SK-N-SH (cell line): ENCODE data around the gene RAB5B. TPM values are rescaled to one million over a fixed set of nuclear protein-coding genes. Genes with fewer than 3 reads are reported as not detected.

Experiments
- CTCF ChIA-PET: fragments of 300-600, 350-600 bp; formaldehyde crosslinking; extraction: SDS; loops from one replicate; lab custom pipeline; 2021; lab: Yijun Ruan, JAX
- POLR2A ChIA-PET: fragments of 350-600 bp; sonication (Branson Sonifier 250); formaldehyde crosslinking; extraction: SDS; loops from one replicate; lab custom pipeline; 2020; ENCODE audit warnings: antibody characterized with exemption, inconsistent platforms; lab: Yijun Ruan, JAX
- DNase-seq: peaks from one replicate; pipeline ENCODE4 v3.0.0; 2012
- H2AFZ ChIP-seq: fragments of 200-600 bp; sonication (generic); 2 replicates; pipeline ENCODE4 v1.8.1; 2016; ENCODE audit warnings: antibody characterized with exemption, mild to moderate bottlenecking, low read depth
- H3F3A ChIP-seq: fragments of 200-600 bp; sonication (generic); replicated peaks from 2 replicates; pipeline ENCODE3; 2016; ENCODE audit warnings: antibody characterized with exemption, mild to moderate bottlenecking; ENCODE audit not compliant: insufficient read depth
- H3K27ac ChIP-seq, 2 experiments: fragments of 200-500 bp in 1 of 2; fragments of 200-600 bp in 1 of 2; sonication (Bioruptor generic) in 1 of 2; sonication (generic), shearing (Covaris generic) in 1 of 2; 2 replicates each; pipeline versions ENCODE4 v1.5.1 to v1.6.1; 2014 to 2016; ENCODE audit warnings: low read depth in 2 of 2, inconsistent platforms in 1 of 2, low read length in 1 of 2, mild to moderate bottlenecking in 1 of 2, mixed read lengths in 1 of 2
- H3K27me3 ChIP-seq: fragments of 200-600 bp; sonication (generic), shearing (Covaris generic); 2 replicates; pipeline ENCODE4 v1.6.1; 2016; ENCODE audit warnings: mixed run types; ENCODE audit not compliant: insufficient read depth
- H3K36me3 ChIP-seq, 2 experiments: fragments of 200-500 bp in 1 of 2; fragments of 200-600 bp in 1 of 2; sonication (Bioruptor generic) in 1 of 2; sonication (generic) in 1 of 2; replicated peaks in 1 of 2; 2 replicates each; pipeline versions ENCODE3 to v1.5.1; 2014 to 2016; ENCODE audit warnings: low read length in 1 of 2, mild to moderate bottlenecking in 1 of 2; ENCODE audit not compliant: insufficient read depth in 2 of 2, control insufficient read depth in 1 of 2
- H3K4me1 ChIP-seq, 2 experiments: fragments of 200-500 bp in 1 of 2; fragments of 200-600 bp in 1 of 2; sonication (Bioruptor generic) in 1 of 2; sonication (generic), shearing (Covaris generic) in 1 of 2; 2 replicates each; pipeline versions ENCODE4 v1.5.1 to v1.6.1; 2014 to 2016; ENCODE audit warnings: low read depth in 1 of 2, low read length in 1 of 2, mixed run types in 1 of 2; ENCODE audit not compliant: insufficient read depth in 2 of 2, control insufficient read depth in 1 of 2
- H3K4me2 ChIP-seq: fragments of 200-600 bp; sonication (generic), shearing (Covaris generic); 2 replicates; pipeline ENCODE4 v1.6.1; 2017; ENCODE audit warnings: mixed run types
- H3K4me3 ChIP-seq, 2 experiments: fragments of 200-500 bp in 1 of 2; fragments of 200-600 bp in 1 of 2; sonication (Bioruptor generic) in 1 of 2; sonication (generic), shearing (Covaris generic) in 1 of 2; 2 replicates each; pipeline versions ENCODE4 v1.5.1 to v1.8.1; 2014 to 2016; ENCODE audit warnings: low read depth in 2 of 2, inconsistent platforms in 1 of 2, low read length in 1 of 2, mild to moderate bottlenecking in 1 of 2, mixed read lengths in 1 of 2, moderate library complexity in 1 of 2
- H3K79me2 ChIP-seq: fragments of 200-600 bp; sonication (generic); 2 replicates; pipeline ENCODE4 v1.8.1; 2017; ENCODE audit warnings: mild to moderate bottlenecking; ENCODE audit not compliant: insufficient read depth
- H3K9ac ChIP-seq: fragments of 200-600 bp; sonication (generic); 2 replicates; pipeline ENCODE4 v1.6.1; 2017; ENCODE audit warnings: mixed run types
- H3K9me2 ChIP-seq: fragments of 200-600 bp; sonication (generic); 2 replicates; pipeline ENCODE4 v1.6.1; 2017; ENCODE audit warnings: mixed run types
- H3K9me3 ChIP-seq: fragments of 200-600 bp; sonication (generic); 2 replicates; pipeline ENCODE4 v1.6.1; 2017; ENCODE audit warnings: mixed run types, mild to moderate bottlenecking, moderate library complexity
- H4K20me1 ChIP-seq: fragments of 200-600 bp; sonication (generic); 2 replicates; pipeline ENCODE4 v1.6.1; 2017; ENCODE audit warnings: mild to moderate bottlenecking, mixed run types; ENCODE audit not compliant: insufficient read depth
- CHD2 ChIP-seq: fragments of 150-350 bp; IDR thresholded peaks from 2 replicates; pipeline ENCODE4 v1.6.1; 2018; ENCODE audit warnings: low read length; ENCODE audit not compliant: partially characterized antibody
- EP300 ChIP-seq, 2 experiments: IDR thresholded peaks; 2 replicates each; pipeline versions ENCODE4 v1.4.0 to v1.6.1; 2012; ENCODE audit warnings: borderline replicate concordance in 1 of 2, low read depth in 1 of 2, low read length in 1 of 2
- FOSL2 ChIP-seq: IDR thresholded peaks from 2 replicates; pipeline ENCODE4 v1.4.0; 2012; ENCODE audit warnings: low read depth, mild to moderate bottlenecking, moderate library complexity, borderline replicate concordance
- FOXJ3 ChIP-seq: sonication (generic); formaldehyde crosslinking; IDR thresholded peaks from 2 replicates; pipeline ENCODE4 v1.5.1; 2020; ENCODE audit warnings: mild to moderate bottlenecking, missing genetic modification reagents
- GABPA ChIP-seq: IDR thresholded peaks from 2 replicates; pipeline ENCODE4 v1.4.0; 2012; ENCODE audit warnings: low read depth, mild to moderate bottlenecking
- JUND ChIP-seq: IDR thresholded peaks from 2 replicates; pipeline ENCODE4 v1.4.0; 2012
- MXI1 ChIP-seq: IDR thresholded peaks from 2 replicates; pipeline ENCODE4 v1.6.1; 2012; ENCODE audit warnings: mild to moderate bottlenecking, low read depth, low read length, improper control_type of control experiment
- NRF1 ChIP-seq: IDR thresholded peaks from 2 replicates; pipeline ENCODE4 v1.6.1; 2012; ENCODE audit warnings: low read depth, mild to moderate bottlenecking, low read length
- POLR2AphosphoS5 ChIP-seq: IDR thresholded peaks from 2 replicates; pipeline ENCODE4 v1.6.1; 2012; ENCODE audit warnings: low read depth, low read length
- RXRA ChIP-seq: IDR thresholded peaks from 2 replicates; pipeline ENCODE4 v1.4.0; 2012; ENCODE audit warnings: low read depth, mild to moderate bottlenecking, borderline replicate concordance
- SIN3A ChIP-seq: IDR thresholded peaks from 2 replicates; pipeline ENCODE4 v1.6.1; 2012; ENCODE audit warnings: low read depth, mild to moderate bottlenecking, low read length, moderate library complexity, borderline replicate concordance
- TAF1 ChIP-seq: IDR thresholded peaks from 2 replicates; pipeline ENCODE4 v1.6.1; 2012; ENCODE audit warnings: low read depth, mild to moderate bottlenecking, low read length, moderate library complexity, borderline replicate concordance
- TEAD4 ChIP-seq: IDR thresholded peaks from 2 replicates; pipeline ENCODE4 v1.4.0; 2012; ENCODE audit warnings: mild to moderate bottlenecking, borderline replicate concordance; ENCODE audit not compliant: insufficient read depth
- WGBS: methylation state at CpG from one replicate; pipeline ENCODE4 v1.1.6; 2017; ENCODE audit warnings: low lambda C conversion rate; 5-methylcytosine and 5-hydroxymethylcytosine counted together
- polyA plus RNA-seq, 3 experiments: library from polyadenylated mRNA; depleted of rRNA; stranded (reverse); fragments of >200 nt; gene quantifications; 2 replicates each; pipeline ENCODE4 v1.2.3, GENCODE V29; 2012
- TF ChIP-seq, protein P1 (sequence below): IDR thresholded peaks from 2 replicates; pipeline ENCODE4 v1.6.1; 2012; ENCODE audit warnings: mild to moderate bottlenecking, low read depth, low read length, moderate library complexity
- TF ChIP-seq, protein P2 (sequence below): IDR thresholded peaks from 2 replicates; pipeline ENCODE4 v1.4.0; 2012; ENCODE audit warnings: low read depth, borderline replicate concordance
- TF ChIP-seq, protein P3 (sequence below): fragments of 150-350 bp; IDR thresholded peaks from 2 replicates; pipeline ENCODE4 v1.6.1; 2017; ENCODE audit warnings: antibody characterized with exemption, low read length, low read depth, borderline replicate concordance
- TF ChIP-seq, protein P4 (sequence below): IDR thresholded peaks from 2 replicates; pipeline ENCODE4 v1.4.0; 2012; ENCODE audit warnings: low read depth
- TF ChIP-seq, protein P5 (sequence below): IDR thresholded peaks from 2 replicates; pipeline ENCODE4; 2012

The RAB5B gene
- polyA plus RNA-seq, 1 of the 3 experiments (the other 2 are of a cell fraction), result 54.0 TPM

DNA sequence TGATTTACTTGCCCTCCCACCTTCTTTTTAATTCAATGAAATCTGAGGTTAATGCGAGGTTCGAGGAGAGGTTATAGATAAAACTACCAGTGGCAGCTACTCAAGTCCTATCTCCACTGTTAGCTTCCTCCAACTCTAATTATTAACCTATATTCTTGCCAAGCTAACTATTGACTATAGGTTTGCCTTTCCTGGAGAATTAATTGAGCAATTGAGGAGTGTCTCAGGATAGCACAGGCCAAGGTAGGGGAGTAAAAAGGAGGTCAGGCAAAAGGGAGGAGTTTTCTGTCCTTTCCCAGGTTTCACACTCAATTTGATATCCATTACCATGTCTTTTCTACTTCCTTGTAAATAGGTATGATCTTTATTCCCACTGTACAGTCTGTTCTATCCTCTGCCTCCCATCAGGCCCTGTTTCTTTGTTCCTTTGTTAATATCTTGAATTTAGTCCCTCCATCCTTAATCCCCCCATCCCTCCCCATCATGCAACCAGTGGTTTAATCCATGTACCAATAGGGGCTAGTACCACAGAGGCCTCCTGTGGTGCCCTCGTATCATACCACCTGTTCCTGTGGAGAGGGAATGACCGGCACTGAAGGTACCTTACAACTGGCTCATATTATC lies 19.5 kb downstream of the RAB5B start:
- DNase-seq, result no peak
- TF ChIP-seq FOSL2 (no peak), RXRA (no peak), NRF1 (no peak), SIN3A (no peak)
- TF ChIP-seq, protein P1, sequence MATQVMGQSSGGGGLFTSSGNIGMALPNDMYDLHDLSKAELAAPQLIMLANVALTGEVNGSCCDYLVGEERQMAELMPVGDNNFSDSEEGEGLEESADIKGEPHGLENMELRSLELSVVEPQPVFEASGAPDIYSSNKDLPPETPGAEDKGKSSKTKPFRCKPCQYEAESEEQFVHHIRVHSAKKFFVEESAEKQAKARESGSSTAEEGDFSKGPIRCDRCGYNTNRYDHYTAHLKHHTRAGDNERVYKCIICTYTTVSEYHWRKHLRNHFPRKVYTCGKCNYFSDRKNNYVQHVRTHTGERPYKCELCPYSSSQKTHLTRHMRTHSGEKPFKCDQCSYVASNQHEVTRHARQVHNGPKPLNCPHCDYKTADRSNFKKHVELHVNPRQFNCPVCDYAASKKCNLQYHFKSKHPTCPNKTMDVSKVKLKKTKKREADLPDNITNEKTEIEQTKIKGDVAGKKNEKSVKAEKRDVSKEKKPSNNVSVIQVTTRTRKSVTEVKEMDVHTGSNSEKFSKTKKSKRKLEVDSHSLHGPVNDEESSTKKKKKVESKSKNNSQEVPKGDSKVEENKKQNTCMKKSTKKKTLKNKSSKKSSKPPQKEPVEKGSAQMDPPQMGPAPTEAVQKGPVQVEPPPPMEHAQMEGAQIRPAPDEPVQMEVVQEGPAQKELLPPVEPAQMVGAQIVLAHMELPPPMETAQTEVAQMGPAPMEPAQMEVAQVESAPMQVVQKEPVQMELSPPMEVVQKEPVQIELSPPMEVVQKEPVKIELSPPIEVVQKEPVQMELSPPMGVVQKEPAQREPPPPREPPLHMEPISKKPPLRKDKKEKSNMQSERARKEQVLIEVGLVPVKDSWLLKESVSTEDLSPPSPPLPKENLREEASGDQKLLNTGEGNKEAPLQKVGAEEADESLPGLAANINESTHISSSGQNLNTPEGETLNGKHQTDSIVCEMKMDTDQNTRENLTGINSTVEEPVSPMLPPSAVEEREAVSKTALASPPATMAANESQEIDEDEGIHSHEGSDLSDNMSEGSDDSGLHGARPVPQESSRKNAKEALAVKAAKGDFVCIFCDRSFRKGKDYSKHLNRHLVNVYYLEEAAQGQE, result no peak
- ChIA-PET POLR2A (no interaction called here), CTCF (interaction anchor here (1.5 to 10.8 kb wide), 2 partner anchors 9 to 31 kb away, joined by 4 to 183 read pairs; partner anchors contain the start of gene IKZF4)
- Histone ChIP-seq H3K9me2 (no peaks in the 10 kb centered on the region), H3K9me3 (no peaks in the 10 kb centered on the region), H3K79me2 (peaks cover 2% of the 10 kb centered on the region; the same call in 1 of the 2 replicates), H2AFZ (no peak overlapping the region), H3K9ac (no peak overlapping the region), H3K4me1 (peaks cover 0 to 3% of the 10 kb centered on the region in 2 experiments; a peak in 1 of 4 replicates), H3F3A (peaks cover 26% of the 10 kb centered on the region), H4K20me1 (no peaks in the 10 kb centered on the region), H3K4me2 (no peak overlapping the region), H3K36me3 (peaks cover 36 to 49% of the 10 kb centered on the region in 2 experiments), H3K27me3 (no peaks in the 10 kb centered on the region), H3K4me3 (no peak overlapping the region), H3K27ac (no peak overlapping the region)
- WGBS, result 89% methylated on average over 4 of the region's 4 CpGs

DNA sequence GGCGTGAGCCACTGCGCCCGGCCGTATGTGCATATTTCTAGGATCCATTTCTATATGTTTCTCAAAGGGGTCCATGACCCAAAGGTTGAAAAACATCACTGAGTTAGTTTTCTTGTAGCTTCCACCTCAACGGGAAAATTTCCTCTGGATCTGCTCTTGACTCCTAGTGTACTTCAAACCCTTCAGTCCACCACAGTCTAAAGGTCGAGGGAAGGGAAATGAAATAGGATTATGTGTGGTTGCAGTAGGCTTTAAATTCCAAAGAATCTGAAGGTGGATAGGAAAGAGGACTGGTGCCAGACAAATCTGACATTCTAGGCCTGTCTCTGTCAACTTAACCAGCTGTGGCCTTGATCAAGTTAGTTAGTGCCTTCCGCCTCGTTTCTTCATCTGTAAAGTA lies 21.5 kb downstream of the RAB5B start:
- no peaks in the 10 kb centered on the region for H3K9me2 ChIP-seq
- ChIA-PET POLR2A (interaction anchor here (1.1 to 1.4 kb wide), 2 partner anchors 11 to 34 kb away, joined by 4 read pairs; no protein-coding TSS in a partner anchor), CTCF (interaction anchor here (1.0 to 10.8 kb wide), 23 partner anchors 10 to 318 kb away, joined by 3 to 183 read pairs (median 8); partner anchors contain the start of genes IKZF4, RAB5B, RPL41 and ZC3H10)
- H3K27me3 ChIP-seq, result no peaks in the 10 kb centered on the region
- H3K9me3 ChIP-seq, result no peaks in the 10 kb centered on the region
- peaks cover 19 to 41% of the 10 kb centered on the region in 2 experiments for H3K36me3 ChIP-seq
- no peaks in the 10 kb centered on the region for H4K20me1 ChIP-seq
- no peak overlapping the region for H3K9ac ChIP-seq
- peaks cover 9% of the 10 kb centered on the region; the same call in 1 of the 2 replicates for H3K79me2 ChIP-seq
- DNase-seq, result no peak
- 91% methylated on average over 8 of the region's 8 CpGs for WGBS
- H3K27ac ChIP-seq, result no peak overlapping the region
- H3K4me1 ChIP-seq, result peaks cover 0 to 3% of the 10 kb centered on the region in 2 experiments; a peak in 1 of 4 replicates
- no peak overlapping the region for H3K4me3 ChIP-seq
- H2AFZ ChIP-seq, result no peak overlapping the region
- TF ChIP-seq TAF1 (no peak), POLR2AphosphoS5 (no peak), MXI1 (no peak), EP300 (IDR thresholded peaks at IDR 0.05; ENCODE audit: borderline replicate concordance in 1 of 2, low read depth in 1 of 2, low read length in 1 of 2) (no peak), TEAD4 (no peak), JUND (no peak), NRF1 (no peak), FOXJ3 (CRISPR knock-in tag) (no peak), GABPA (no peak), CHD2 (no peak)
- TF ChIP-seq, protein P2, sequence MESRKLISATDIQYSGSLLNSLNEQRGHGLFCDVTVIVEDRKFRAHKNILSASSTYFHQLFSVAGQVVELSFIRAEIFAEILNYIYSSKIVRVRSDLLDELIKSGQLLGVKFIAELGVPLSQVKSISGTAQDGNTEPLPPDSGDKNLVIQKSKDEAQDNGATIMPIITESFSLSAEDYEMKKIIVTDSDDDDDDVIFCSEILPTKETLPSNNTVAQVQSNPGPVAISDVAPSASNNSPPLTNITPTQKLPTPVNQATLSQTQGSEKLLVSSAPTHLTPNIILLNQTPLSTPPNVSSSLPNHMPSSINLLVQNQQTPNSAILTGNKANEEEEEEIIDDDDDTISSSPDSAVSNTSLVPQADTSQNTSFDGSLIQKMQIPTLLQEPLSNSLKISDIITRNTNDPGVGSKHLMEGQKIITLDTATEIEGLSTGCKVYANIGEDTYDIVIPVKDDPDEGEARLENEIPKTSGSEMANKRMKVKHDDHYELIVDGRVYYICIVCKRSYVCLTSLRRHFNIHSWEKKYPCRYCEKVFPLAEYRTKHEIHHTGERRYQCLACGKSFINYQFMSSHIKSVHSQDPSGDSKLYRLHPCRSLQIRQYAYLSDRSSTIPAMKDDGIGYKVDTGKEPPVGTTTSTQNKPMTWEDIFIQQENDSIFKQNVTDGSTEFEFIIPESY, result no peak
- TF ChIP-seq, protein P3, sequence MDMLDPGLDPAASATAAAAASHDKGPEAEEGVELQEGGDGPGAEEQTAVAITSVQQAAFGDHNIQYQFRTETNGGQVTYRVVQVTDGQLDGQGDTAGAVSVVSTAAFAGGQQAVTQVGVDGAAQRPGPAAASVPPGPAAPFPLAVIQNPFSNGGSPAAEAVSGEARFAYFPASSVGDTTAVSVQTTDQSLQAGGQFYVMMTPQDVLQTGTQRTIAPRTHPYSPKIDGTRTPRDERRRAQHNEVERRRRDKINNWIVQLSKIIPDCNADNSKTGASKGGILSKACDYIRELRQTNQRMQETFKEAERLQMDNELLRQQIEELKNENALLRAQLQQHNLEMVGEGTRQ, result no peak
- TF ChIP-seq, protein P4, sequence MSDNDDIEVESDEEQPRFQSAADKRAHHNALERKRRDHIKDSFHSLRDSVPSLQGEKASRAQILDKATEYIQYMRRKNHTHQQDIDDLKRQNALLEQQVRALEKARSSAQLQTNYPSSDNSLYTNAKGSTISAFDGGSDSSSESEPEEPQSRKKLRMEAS, result no peak
- TF ChIP-seq, protein P5, sequence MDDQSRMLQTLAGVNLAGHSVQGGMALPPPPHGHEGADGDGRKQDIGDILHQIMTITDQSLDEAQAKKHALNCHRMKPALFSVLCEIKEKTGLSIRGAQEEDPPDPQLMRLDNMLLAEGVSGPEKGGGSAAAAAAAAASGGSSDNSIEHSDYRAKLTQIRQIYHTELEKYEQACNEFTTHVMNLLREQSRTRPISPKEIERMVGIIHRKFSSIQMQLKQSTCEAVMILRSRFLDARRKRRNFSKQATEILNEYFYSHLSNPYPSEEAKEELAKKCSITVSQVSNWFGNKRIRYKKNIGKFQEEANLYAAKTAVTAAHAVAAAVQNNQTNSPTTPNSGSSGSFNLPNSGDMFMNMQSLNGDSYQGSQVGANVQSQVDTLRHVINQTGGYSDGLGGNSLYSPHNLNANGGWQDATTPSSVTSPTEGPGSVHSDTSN, result no peak
- H3F3A ChIP-seq, result peaks cover 26% of the 10 kb centered on the region
- no peak overlapping the region for H3K4me2 ChIP-seq
